HL-60 (cell line): ENCODE measurements around the gene ST7.

Source experiments
- GABPA ChIP-seq: IDR thresholded peaks from 2 replicates; pipeline ENCODE4 v1.6.1; 2012; ENCODE audit warnings: low read depth
- POLR2AphosphoS5 ChIP-seq: IDR thresholded peaks from 2 replicates; pipeline ENCODE4 v1.6.1; 2012; ENCODE audit warnings: low read depth
- TF ChIP-seq, protein P1 (sequence below): IDR thresholded peaks from one replicate; pipeline ENCODE4 v1.5.1; 2011; ENCODE audit warnings: low read length, control low read depth, inconsistent platforms; ENCODE audit not compliant: insufficient read depth
- TF ChIP-seq, protein P2 (sequence below): IDR thresholded peaks from 2 replicates; pipeline ENCODE4 v1.6.1; 2012; ENCODE audit warnings: low read depth; ENCODE audit not compliant: insufficient replicate concordance

DNA sequence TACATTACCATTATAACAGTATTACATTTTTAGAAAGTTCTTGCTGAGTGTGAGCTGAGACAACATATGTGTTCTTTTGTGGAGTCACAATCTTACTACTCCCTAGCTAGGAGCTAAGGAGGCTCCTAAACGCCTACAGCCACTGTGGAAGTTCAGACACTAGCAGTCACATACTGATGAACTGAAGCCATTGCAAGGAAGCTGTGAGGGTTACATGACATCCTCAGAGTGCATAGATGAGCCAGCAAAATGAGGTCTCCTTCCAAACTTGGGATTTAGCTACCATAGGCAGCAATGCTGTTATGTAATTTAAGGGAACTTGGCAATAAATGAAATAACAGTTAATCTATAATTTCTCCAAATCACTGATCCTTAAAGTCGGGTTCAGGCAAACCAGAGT is 10.8 kb upstream of the ST7 start:
- TF ChIP-seq GABPA (no peak), POLR2AphosphoS5 (no peak)
- TF ChIP-seq, protein P1, sequence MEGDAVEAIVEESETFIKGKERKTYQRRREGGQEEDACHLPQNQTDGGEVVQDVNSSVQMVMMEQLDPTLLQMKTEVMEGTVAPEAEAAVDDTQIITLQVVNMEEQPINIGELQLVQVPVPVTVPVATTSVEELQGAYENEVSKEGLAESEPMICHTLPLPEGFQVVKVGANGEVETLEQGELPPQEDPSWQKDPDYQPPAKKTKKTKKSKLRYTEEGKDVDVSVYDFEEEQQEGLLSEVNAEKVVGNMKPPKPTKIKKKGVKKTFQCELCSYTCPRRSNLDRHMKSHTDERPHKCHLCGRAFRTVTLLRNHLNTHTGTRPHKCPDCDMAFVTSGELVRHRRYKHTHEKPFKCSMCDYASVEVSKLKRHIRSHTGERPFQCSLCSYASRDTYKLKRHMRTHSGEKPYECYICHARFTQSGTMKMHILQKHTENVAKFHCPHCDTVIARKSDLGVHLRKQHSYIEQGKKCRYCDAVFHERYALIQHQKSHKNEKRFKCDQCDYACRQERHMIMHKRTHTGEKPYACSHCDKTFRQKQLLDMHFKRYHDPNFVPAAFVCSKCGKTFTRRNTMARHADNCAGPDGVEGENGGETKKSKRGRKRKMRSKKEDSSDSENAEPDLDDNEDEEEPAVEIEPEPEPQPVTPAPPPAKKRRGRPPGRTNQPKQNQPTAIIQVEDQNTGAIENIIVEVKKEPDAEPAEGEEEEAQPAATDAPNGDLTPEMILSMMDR = no peak
- TF ChIP-seq, protein P2, sequence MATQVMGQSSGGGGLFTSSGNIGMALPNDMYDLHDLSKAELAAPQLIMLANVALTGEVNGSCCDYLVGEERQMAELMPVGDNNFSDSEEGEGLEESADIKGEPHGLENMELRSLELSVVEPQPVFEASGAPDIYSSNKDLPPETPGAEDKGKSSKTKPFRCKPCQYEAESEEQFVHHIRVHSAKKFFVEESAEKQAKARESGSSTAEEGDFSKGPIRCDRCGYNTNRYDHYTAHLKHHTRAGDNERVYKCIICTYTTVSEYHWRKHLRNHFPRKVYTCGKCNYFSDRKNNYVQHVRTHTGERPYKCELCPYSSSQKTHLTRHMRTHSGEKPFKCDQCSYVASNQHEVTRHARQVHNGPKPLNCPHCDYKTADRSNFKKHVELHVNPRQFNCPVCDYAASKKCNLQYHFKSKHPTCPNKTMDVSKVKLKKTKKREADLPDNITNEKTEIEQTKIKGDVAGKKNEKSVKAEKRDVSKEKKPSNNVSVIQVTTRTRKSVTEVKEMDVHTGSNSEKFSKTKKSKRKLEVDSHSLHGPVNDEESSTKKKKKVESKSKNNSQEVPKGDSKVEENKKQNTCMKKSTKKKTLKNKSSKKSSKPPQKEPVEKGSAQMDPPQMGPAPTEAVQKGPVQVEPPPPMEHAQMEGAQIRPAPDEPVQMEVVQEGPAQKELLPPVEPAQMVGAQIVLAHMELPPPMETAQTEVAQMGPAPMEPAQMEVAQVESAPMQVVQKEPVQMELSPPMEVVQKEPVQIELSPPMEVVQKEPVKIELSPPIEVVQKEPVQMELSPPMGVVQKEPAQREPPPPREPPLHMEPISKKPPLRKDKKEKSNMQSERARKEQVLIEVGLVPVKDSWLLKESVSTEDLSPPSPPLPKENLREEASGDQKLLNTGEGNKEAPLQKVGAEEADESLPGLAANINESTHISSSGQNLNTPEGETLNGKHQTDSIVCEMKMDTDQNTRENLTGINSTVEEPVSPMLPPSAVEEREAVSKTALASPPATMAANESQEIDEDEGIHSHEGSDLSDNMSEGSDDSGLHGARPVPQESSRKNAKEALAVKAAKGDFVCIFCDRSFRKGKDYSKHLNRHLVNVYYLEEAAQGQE = no peak
